Small intestine (tissue), 7 donors: Measurements from ENCODE around the gene BCAS1. TPM values are rescaled to one million over a fixed set of nuclear protein-coding genes. Genes with fewer than 3 reads are reported as not detected.
A peak's percentile ranks its signal among the peaks of the same experiment; 100 is the strongest.

Experiments
- DNase-seq, 2 donors: peaks; one replicate each; pipeline versions ENCODE4 v3.0.0 to v3.0.0-alpha.2; 2013
- FAIRE-seq: peaks from 2 replicates; lab custom pipeline; 2012; peaks lifted over from hg19 to GRCh38; lab: Jason Lieb, UNC
- H3K27ac ChIP-seq, 3 donors: one replicate each; pipeline ENCODE4 v1.5.1; 2013; ENCODE audit warnings: low read length in 2 of 3, mild to moderate bottlenecking in 2 of 3, control low read depth in 1 of 3, inconsistent platforms in 1 of 3, low read depth in 1 of 3, moderate library complexity in 1 of 3
- H3K27me3 ChIP-seq, 3 donors: one replicate each; pipeline ENCODE4 v1.6.1; 2013; ENCODE audit warnings: low read length in 3 of 3, inconsistent platforms in 1 of 3; ENCODE audit not compliant: control insufficient read depth in 3 of 3, insufficient read depth in 3 of 3
- H3K36me3 ChIP-seq, 3 donors: one replicate each; pipeline ENCODE4 v1.6.1; 2013; ENCODE audit warnings: low read length in 3 of 3, inconsistent platforms in 1 of 3, low read depth in 1 of 3, mild to moderate bottlenecking in 1 of 3, moderate library complexity in 1 of 3; ENCODE audit not compliant: control insufficient read depth in 3 of 3, insufficient read depth in 2 of 3
- H3K4me1 ChIP-seq, 3 donors: one replicate each; pipeline ENCODE4 v1.6.1; 2013; ENCODE audit warnings: low read length in 2 of 3, inconsistent platforms in 1 of 3, low read depth in 1 of 3, mild to moderate bottlenecking in 1 of 3, moderate library complexity in 1 of 3; ENCODE audit not compliant: control insufficient read depth in 3 of 3, insufficient read depth in 2 of 3
- H3K4me3 ChIP-seq, 3 donors: one replicate each; pipeline ENCODE4 v1.5.1; 2013; ENCODE audit warnings: low read length in 3 of 3, control low read depth in 1 of 3, inconsistent platforms in 1 of 3, low read depth in 1 of 3, mild to moderate bottlenecking in 1 of 3, moderate library complexity in 1 of 3
- H3K9me3 ChIP-seq, 2 donors: one replicate each; pipeline ENCODE4 v1.6.1; 2013; ENCODE audit warnings: low read depth in 1 of 2, low read length in 1 of 2; ENCODE audit not compliant: control insufficient read depth in 2 of 2, insufficient read depth in 1 of 2
- WGBS, 3 donors: extraction: QIAGEN DNeasy Blood & Tissue Kit; methylation state at CpG; one replicate each; pipeline ENCODE4 v1.1.7; 2013; 5-methylcytosine and 5-hydroxymethylcytosine counted together
- polyA plus RNA-seq, 4 donors: library from polyadenylated mRNA; stranded (reverse) in 3 of 4; unstranded in 1 of 4; fragments of 200-250 nt in 3 of 4; fragments of 120-200 nt in 1 of 4; gene quantifications; one replicate each; pipeline versions ENCODE4 v1.2.1 to v1.2.3, GENCODE V29; 2013
- donor health status: healthy with polysubstance abuse.
- donor health status: control.
- donor health status: control.
- donor health status: Bipolar disorder and iron deficiency.
- donor health status: healthy.

BCAS1 gene
- polyA plus RNA-seq, 4 donors, result 5.3 to 52.9 (median 30.8) TPM

- no peak for FAIRE-seq
- H3K36me3 ChIP-seq, result peaks cover 0 to 2% (median 0%) of the 10 kb centered on the region in 3 donors
- H3K4me3 ChIP-seq, result no peak overlapping the region
- H3K27me3 ChIP-seq, result no peaks in the 10 kb centered on the region
- no peaks in the 10 kb centered on the region for H3K9me3 ChIP-seq
- H3K4me1 ChIP-seq, result peaks cover 0 to 2% (median 1%) of the 10 kb centered on the region in 3 donors
- 54 to 70% (median 65%) methylated on average over 8 of the region's 8 CpGs for WGBS, 3 donors
- DNase-seq, result no peak
- no peak overlapping the region for H3K27ac ChIP-seq
These were observed 9.1 kb downstream of the BCAS1 start for GRCh38 chr20:54061101-54061881.

- Histone ChIP-seq H3K4me3 (no peak overlapping the region), H3K9me3 (no peaks in the 10 kb centered on the region), H3K27me3 (no peaks in the 10 kb centered on the region), H3K27ac (no peak overlapping the region), H3K36me3 (peaks cover 0 to 2% (median 0%) of the 10 kb centered on the region in 3 donors), H3K4me1 (no peaks in the 10 kb centered on the region)
- FAIRE-seq (no peak), DNase-seq (peak in 1 of 2 donors; percentile 21)
- 81 to 85% (median 81%) methylated on average over 6 of the region's 6 CpGs for WGBS, 3 donors
These were observed 10.6 kb downstream of the BCAS1 start for GRCh38 chr20:54059691-54060364.

- Histone ChIP-seq H3K27me3 (no peaks in the 10 kb centered on the region), H3K4me3 (no peak overlapping the region), H3K4me1 (no peaks in the 10 kb centered on the region), H3K9me3 (no peaks in the 10 kb centered on the region), H3K27ac (no peak overlapping the region), H3K36me3 (no peaks in the 10 kb centered on the region)
- no peak for DNase-seq
- WGBS, 3 donors, result 76 to 81% (median 79%) methylated on average over 16 of the region's 16 CpGs
- FAIRE-seq, result no peak
These were observed 11.8 kb downstream of the BCAS1 start for GRCh38 chr20:54058420-54059139.

- Histone ChIP-seq H3K27ac (no peak overlapping the region), H3K4me1 (no peaks in the 10 kb centered on the region), H3K4me3 (no peak overlapping the region), H3K9me3 (no peaks in the 10 kb centered on the region), H3K27me3 (no peaks in the 10 kb centered on the region), H3K36me3 (no peaks in the 10 kb centered on the region)
- WGBS, 3 donors, result 81 to 89% (median 85%) methylated on average over 3 of the region's 3 CpGs
- FAIRE-seq (no peak), DNase-seq (no peak)
These were observed 13.4 kb downstream of the BCAS1 start for GRCh38 chr20:54056762-54057639.

- Histone ChIP-seq H3K9me3 (no peaks in the 10 kb centered on the region), H3K4me3 (no peak overlapping the region), H3K27me3 (no peaks in the 10 kb centered on the region), H3K4me1 (no peaks in the 10 kb centered on the region), H3K36me3 (no peaks in the 10 kb centered on the region), H3K27ac (no peak overlapping the region)
- peak in 1 of 2 donors; percentile 78 for DNase-seq
- 25 to 69% (median 33%) methylated on average over 5 of the region's 5 CpGs for WGBS, 3 donors
- no peak for FAIRE-seq
These were observed 15.9 kb downstream of the BCAS1 start for GRCh38 chr20:54054516-54054915.

- no peak overlapping the region for H3K4me3 ChIP-seq
- H3K27me3 ChIP-seq, result no peaks in the 10 kb centered on the region
- H3K9me3 ChIP-seq, result no peaks in the 10 kb centered on the region
- WGBS, 3 donors, result 69 to 79% (median 79%) methylated on average over 2 of the region's 2 CpGs
- DNase-seq (no peak), FAIRE-seq (no peak)
- no peaks in the 10 kb centered on the region for H3K4me1 ChIP-seq
- no peaks in the 10 kb centered on the region for H3K36me3 ChIP-seq
- H3K27ac ChIP-seq, result no peak overlapping the region
These were observed 19.3 kb downstream of the BCAS1 start for GRCh38 chr20:54051068-54051467.

GRCh38 chr20:54048891-54049545 is 21.4 kb downstream of the BCAS1 start:
- H3K27ac ChIP-seq, result no peak overlapping the region
- H3K4me3 ChIP-seq, result no peak overlapping the region
- H3K27me3 ChIP-seq, result no peaks in the 10 kb centered on the region
- whole genome bisulfite sequencing, 3 donors, result 78 to 88% (median 85%) methylated on average over 3 of the region's 3 CpGs
- H3K36me3 ChIP-seq, result no peaks in the 10 kb centered on the region
- H3K9me3 ChIP-seq, result no peaks in the 10 kb centered on the region
- FAIRE-seq (no peak), DNase-seq (no peak)
- H3K4me1 ChIP-seq, result no peaks in the 10 kb centered on the region
